H1 (cell line): ENCODE data around the gene CDT1.

Experiments
- JUND ChIP-seq: IDR thresholded peaks from 2 replicates; pipeline ENCODE4 v1.6.1; 2011; ENCODE audit warnings: mild to moderate bottlenecking, improper control_type of control experiment, low read length
- MAFK ChIP-seq: IDR thresholded peaks from 2 replicates; pipeline ENCODE4 v1.6.1; 2012; ENCODE audit warnings: low read depth, mild to moderate bottlenecking, improper control_type of control experiment, low read length
- POLR2A ChIP-seq, 2 experiments: IDR thresholded peaks; 1 replicate in 1 of 2; 2 replicates in 1 of 2; pipeline ENCODE4 v1.6.1; 2011; ENCODE audit warnings: low read depth in 2 of 2, low read length in 2 of 2, mild to moderate bottlenecking in 2 of 2; ENCODE audit errors: control extremely low read depth in 1 of 2
- USF2 ChIP-seq: IDR thresholded peaks from 2 replicates; pipeline ENCODE4 v1.6.1; 2011; ENCODE audit warnings: low read length, improper control_type of control experiment
- TF ChIP-seq, protein P1 (sequence below), 3 experiments: IDR thresholded peaks; 1 replicate in 2 of 3; 2 replicates in 1 of 3; pipeline versions ENCODE4 v1.5.1 to v1.6.1; 2011; ENCODE audit warnings: low read length in 3 of 3, mild to moderate bottlenecking in 3 of 3, inconsistent platforms in 2 of 3, low read depth in 1 of 3, moderate library complexity in 1 of 3; ENCODE audit not compliant: insufficient read depth in 1 of 3; ENCODE audit errors: control extremely low read depth in 1 of 3

DNA sequence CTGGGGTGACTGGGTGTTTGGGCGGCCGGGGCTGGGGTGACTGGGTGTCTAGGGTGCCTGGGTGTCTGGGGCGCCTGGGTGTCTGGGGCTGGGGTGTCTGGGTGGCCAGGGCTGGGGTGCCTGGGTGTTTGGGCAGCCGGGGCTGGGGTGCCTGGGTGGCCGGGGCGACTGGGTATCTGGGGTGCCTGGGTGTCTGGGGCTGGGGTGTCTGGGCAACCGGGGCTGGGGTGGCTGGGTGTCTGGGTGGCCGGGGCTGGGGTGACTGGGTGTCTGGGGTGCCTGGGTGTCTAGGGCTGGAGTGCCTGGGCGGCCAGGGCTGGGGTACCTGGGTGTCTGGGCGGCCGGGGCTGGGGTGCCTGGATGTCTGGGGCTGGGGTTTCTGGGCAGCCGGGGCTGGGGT is 21.6 kb downstream of the CDT1 start:
- no peak for TF ChIP-seq JUND
- TF ChIP-seq, protein P1, sequence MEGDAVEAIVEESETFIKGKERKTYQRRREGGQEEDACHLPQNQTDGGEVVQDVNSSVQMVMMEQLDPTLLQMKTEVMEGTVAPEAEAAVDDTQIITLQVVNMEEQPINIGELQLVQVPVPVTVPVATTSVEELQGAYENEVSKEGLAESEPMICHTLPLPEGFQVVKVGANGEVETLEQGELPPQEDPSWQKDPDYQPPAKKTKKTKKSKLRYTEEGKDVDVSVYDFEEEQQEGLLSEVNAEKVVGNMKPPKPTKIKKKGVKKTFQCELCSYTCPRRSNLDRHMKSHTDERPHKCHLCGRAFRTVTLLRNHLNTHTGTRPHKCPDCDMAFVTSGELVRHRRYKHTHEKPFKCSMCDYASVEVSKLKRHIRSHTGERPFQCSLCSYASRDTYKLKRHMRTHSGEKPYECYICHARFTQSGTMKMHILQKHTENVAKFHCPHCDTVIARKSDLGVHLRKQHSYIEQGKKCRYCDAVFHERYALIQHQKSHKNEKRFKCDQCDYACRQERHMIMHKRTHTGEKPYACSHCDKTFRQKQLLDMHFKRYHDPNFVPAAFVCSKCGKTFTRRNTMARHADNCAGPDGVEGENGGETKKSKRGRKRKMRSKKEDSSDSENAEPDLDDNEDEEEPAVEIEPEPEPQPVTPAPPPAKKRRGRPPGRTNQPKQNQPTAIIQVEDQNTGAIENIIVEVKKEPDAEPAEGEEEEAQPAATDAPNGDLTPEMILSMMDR (IDR thresholded peaks at IDR 0.05; ENCODE audit: control extremely low read depth in 1 of 3, insufficient read depth in 1 of 3, low read depth in 1 of 3, low read length in 3 of 3) = no peak
- TF ChIP-seq POLR2A (IDR thresholded peaks at IDR 0.05; ENCODE audit: control extremely low read depth in 1 of 2, low read depth in 2 of 2, low read length in 2 of 2) = no peak
- no peak for TF ChIP-seq MAFK
- no peak for TF ChIP-seq USF2
